WTC11 (cell line): ENCODE measurements around the gene SPATC1L. TPM values are rescaled to one million over a fixed set of nuclear protein-coding genes. Genes with fewer than 3 reads are reported as not detected.

Source experiments
- ATAC-seq: fragments of 200-7000 bp; cut with Tn5 transposase; 2 replicates; pipeline ENCODE4 v1.10.0; 2021; ENCODE audit warnings: mild to moderate bottlenecking, moderate library complexity
- CTCF ChIA-PET: fragments of 300-600 bp; sonication (Branson Sonifier 250); formaldehyde crosslinking; loops from one replicate; lab custom pipeline; 2021; ENCODE audit warnings: antibody characterized with exemption; lab: Charles Lee
- POLR2A ChIA-PET: fragments of 350-600 bp; sonication (Branson Sonifier 250); formaldehyde crosslinking; loops from one replicate; lab custom pipeline; 2021; ENCODE audit warnings: antibody characterized with exemption; lab: Charles Lee
- DNase-seq: peaks from one replicate; pipeline ENCODE4 v3.0.0; 2021; ENCODE audit warnings: low spot score
- H3K27ac Mint-ChIP-seq: 2 replicates; pipeline ENCODE4 v1.8.0; 2021; ENCODE audit warnings: mixed read lengths
- H3K27me3 Mint-ChIP-seq: 2 replicates; pipeline ENCODE4 v1.8.0; 2021; ENCODE audit warnings: low read depth, mild to moderate bottlenecking, moderate library complexity, mixed read lengths
- H3K36me3 Mint-ChIP-seq: 2 replicates; pipeline ENCODE4 v1.8.0; 2021; ENCODE audit warnings: mixed read lengths
- H3K4me1 Mint-ChIP-seq: 2 replicates; pipeline ENCODE4 v1.8.0; 2022; ENCODE audit warnings: mixed read lengths
- H3K4me3 Mint-ChIP-seq: 2 replicates; pipeline ENCODE4 v1.8.0; 2021; ENCODE audit warnings: mild to moderate bottlenecking, moderate library complexity, mixed read lengths
- H3K9me3 Mint-ChIP-seq: 2 replicates; pipeline ENCODE4 v1.8.0; 2021; ENCODE audit warnings: mixed read lengths
- ATF1 ChIP-seq: sonication (generic); formaldehyde crosslinking; IDR thresholded peaks from 2 replicates; pipeline ENCODE4 v1.8.1; 2023; ENCODE audit warnings: mild to moderate bottlenecking, moderate library complexity, missing genetic modification reagents
- CDX4 ChIP-seq: fragments of 250-450 bp; sonication (Bioruptor Pico); IDR thresholded peaks from 2 replicates; pipeline ENCODE4 v1.9.0; 2021; ENCODE audit warnings: moderate library complexity, mild to moderate bottlenecking, inconsistent platforms, borderline replicate concordance
- CREB1 ChIP-seq: sonication (generic); formaldehyde crosslinking; IDR thresholded peaks from 2 replicates; pipeline ENCODE4 v1.8.0; 2023; ENCODE audit warnings: mild to moderate bottlenecking, missing genetic modification reagents
- FOXP1 ChIP-seq: sonication (generic); formaldehyde crosslinking; IDR thresholded peaks from 2 replicates; pipeline ENCODE4 v1.8.0; 2022; ENCODE audit warnings: missing genetic modification reagents, mild to moderate bottlenecking, moderate library complexity, borderline replicate concordance
- GRHL2 ChIP-seq: fragments of 250-450 bp; sonication (Bioruptor Pico); IDR thresholded peaks from 2 replicates; pipeline ENCODE4 v1.8.0; 2022; ENCODE audit warnings: mild to moderate bottlenecking, moderate library complexity; ENCODE audit not compliant: insufficient replicate concordance, severe bottlenecking
- NFYB ChIP-seq: sonication (generic); formaldehyde crosslinking; conservative IDR thresholded peaks from 2 replicates; pipeline ENCODE4 v1.8.0; 2022; ENCODE audit warnings: low read depth, missing genetic modification reagents
- PRRX2 ChIP-seq: fragments of 250-450 bp; sonication (Bioruptor Pico); IDR thresholded peaks from 2 replicates; pipeline ENCODE4 v1.8.0; 2021; ENCODE audit warnings: mild to moderate bottlenecking
- SMAD3 ChIP-seq: sonication (generic); formaldehyde crosslinking; IDR thresholded peaks from 2 replicates; pipeline ENCODE4 v1.8.0; 2022; ENCODE audit warnings: missing genetic modification reagents, mild to moderate bottlenecking, borderline replicate concordance
- SOX15 ChIP-seq: fragments of 250-450 bp; sonication (Bioruptor Pico); IDR thresholded peaks from 2 replicates; pipeline ENCODE4 v1.9.0; 2021; ENCODE audit warnings: mild to moderate bottlenecking
- USF1 ChIP-seq: sonication (generic); formaldehyde crosslinking; IDR thresholded peaks from 2 replicates; pipeline ENCODE4 v1.8.0; 2022; ENCODE audit warnings: mild to moderate bottlenecking, missing genetic modification reagents
- USF2 ChIP-seq: sonication (generic); formaldehyde crosslinking; IDR thresholded peaks from 2 replicates; pipeline ENCODE4 v1.8.1; 2023; ENCODE audit warnings: mild to moderate bottlenecking, missing genetic modification reagents, moderate library complexity
- ZNF138 ChIP-seq: sonication (generic); formaldehyde crosslinking; conservative IDR thresholded peaks from 2 replicates; pipeline ENCODE4 v1.8.1; 2022; ENCODE audit warnings: mild to moderate bottlenecking, moderate library complexity, missing genetic modification reagents
- ZNF263 ChIP-seq: sonication (generic); formaldehyde crosslinking; IDR thresholded peaks from 2 replicates; pipeline ENCODE4 v1.8.1; 2022; ENCODE audit warnings: low read depth, mild to moderate bottlenecking, moderate library complexity, missing genetic modification reagents
- ZNF532 ChIP-seq: fragments of 250-450 bp; sonication (Bioruptor Pico); IDR thresholded peaks from 2 replicates; pipeline ENCODE4 v1.9.0; 2021; ENCODE audit warnings: mild to moderate bottlenecking, borderline replicate concordance
- total RNA-seq: library from RNA; stranded (reverse); gene quantifications from 3 replicates; pipeline ENCODE4 v1.2.3, GENCODE V29; 2021

SPATC1L gene
- total RNA-seq, 1 experiment from 2014 or later = 61.7 TPM

- no peak for TF ChIP-seq SMAD3 (CRISPR knock-in tag)
- TF ChIP-seq SOX15 (CRISPR knock-in tag) = no peak
- TF ChIP-seq CDX4 = no peak
- TF ChIP-seq FOXP1 (CRISPR knock-in tag) = no peak
- TF ChIP-seq, all 79 proteins: peak for 0
Observed at GRCh38 chr21:46129846-46130651, 54.2 kb downstream of the SPATC1L start (continued).

- ChIA-PET CTCF (interaction anchor here (1.1 to 3.7 kb wide), 6 partner anchors 13 to 157 kb away, joined by 3 to 40 read pairs (median 5); no protein-coding TSS in a partner anchor), POLR2A (interaction anchor here (0.8 kb wide), 1 partner anchor 14 kb away, joined by 3 read pairs; no protein-coding TSS in a partner anchor)
- Mint-ChIP-seq H3K27ac (no peak overlapping the region; the same call in 1 of the 2 replicates), H3K4me3 (no peak overlapping the region), H3K9me3 (no peaks in the 10 kb centered on the region), H3K36me3 (peaks cover 9% of the 10 kb centered on the region; the same call in 1 of the 2 replicates), H3K4me1 (no peaks in the 10 kb centered on the region), H3K27me3 (no peaks in the 10 kb centered on the region; the same call in 1 of the 2 replicates)
- no peak for ATAC-seq
- TF ChIP-seq ZNF263 (CRISPR knock-in tag) (no peak), GRHL2 (CRISPR knock-in tag) (no peak)
- DNase-seq = no peak
Observed at GRCh38 chr21:46128933-46129571, 55.2 kb downstream of the SPATC1L start.

GRCh38 chr21:46128106-46128932, 55.9 kb downstream of the SPATC1L start:
- POLR2A ChIA-PET = interaction anchor here (0.8 kb wide), 1 partner anchor 15 kb away, joined by 3 read pairs; no protein-coding TSS in a partner anchor
- DNase-seq = no peak
- Mint-ChIP-seq H3K4me1 (no peaks in the 10 kb centered on the region), H3K27me3 (no peaks in the 10 kb centered on the region; the same call in 1 of the 2 replicates), H3K27ac (peak overlapping the region; percentile 68; the same call in 1 of the 2 replicates), H3K9me3 (no peaks in the 10 kb centered on the region), H3K36me3 (peaks cover 9% of the 10 kb centered on the region; the same call in 1 of the 2 replicates), H3K4me3 (no peak overlapping the region)
- no peak for TF ChIP-seq USF1
- no peak for TF ChIP-seq PRRX2
- no peak for TF ChIP-seq ZNF138 (CRISPR knock-in tag)
- TF ChIP-seq ATF1 = no peak
- TF ChIP-seq NFYB (CRISPR knock-in tag) = no peak
- no peak for TF ChIP-seq CREB1
- TF ChIP-seq USF2 (CRISPR knock-in tag) = no peak
- no peak for TF ChIP-seq ZNF532 (CRISPR knock-in tag)
- TF ChIP-seq SOX15 (CRISPR knock-in tag) = no peak
- CTCF ChIA-PET = interaction anchor here (1.1 to 3.7 kb wide), 6 partner anchors 13 to 157 kb away, joined by 3 to 40 read pairs (median 5); no protein-coding TSS in a partner anchor
- ATAC-seq = no peak
